PC-3 (cell line): Measurements from ENCODE around the gene ERBB4. TPM values are rescaled to one million over a fixed set of nuclear protein-coding genes. Genes with fewer than 3 reads are reported as not detected.

Experiments used
- ATAC-seq: fragments of 200-7000 bp; cut with Tn5 transposase; 2 replicates; pipeline ENCODE4 v1.9.1; 2020; ENCODE audit warnings: mild to moderate bottlenecking, moderate library complexity
- BruUV-seq: library from RNA; stranded (reverse); fragments of 400-500 nt; replicated peaks from 2 replicates; lab custom pipeline; 2021; lab: Mats Ljungman, UMichigan
- CTCF ChIA-PET: fragments of 300-600 bp; sonication (Branson Sonifier 250); formaldehyde crosslinking; loops from one replicate; lab custom pipeline; 2022; ENCODE audit warnings: antibody characterized with exemption; lab: Charles Lee
- POLR2A ChIA-PET: fragments of 300-600 bp; sonication (Branson Sonifier 250); formaldehyde crosslinking; loops from one replicate; lab custom pipeline; 2022; ENCODE audit warnings: antibody characterized with exemption; ENCODE audit not compliant: unreplicated experiment; lab: Charles Lee
- DNase-seq: peaks from one replicate; pipeline ENCODE4 v3.0.0-alpha.2; 2015
- H2AFZ ChIP-seq: fragments of 300-600 bp; sonication (generic); 2 replicates; pipeline ENCODE4 v1.6.0; 2016; ENCODE audit warnings: antibody characterized with exemption, low read length
- H3F3A ChIP-seq: fragments of 300-600 bp; sonication (generic); one replicate; pipeline ENCODE4 v1.6.0; 2017; ENCODE audit warnings: antibody characterized with exemption, low read length, control low read depth, mild to moderate bottlenecking; ENCODE audit not compliant: unreplicated experiment
- H3K27ac ChIP-seq: fragments of 300-600 bp; sonication (generic); 2 replicates; pipeline ENCODE4 v1.5.1; 2016; ENCODE audit warnings: mild to moderate bottlenecking, low read length
- H3K27me3 ChIP-seq: fragments of 300-600 bp; sonication (generic); 2 replicates; pipeline ENCODE4 v1.6.1; 2016; ENCODE audit warnings: low read length, mixed read lengths
- H3K36me3 ChIP-seq: fragments of 300-600 bp; sonication (generic); 2 replicates; pipeline ENCODE4 v1.6.1; 2016; ENCODE audit warnings: low read depth, mixed run types, low read length, mixed read lengths
- H3K4me1 ChIP-seq: fragments of 300-600 bp; sonication (generic); 2 replicates; pipeline ENCODE4 v1.5.1; 2016; ENCODE audit warnings: low read length; ENCODE audit not compliant: insufficient read depth
- H3K4me2 ChIP-seq: fragments of 300-600 bp; sonication (generic); 2 replicates; pipeline ENCODE4 v1.6.0; 2016; ENCODE audit warnings: low read length
- H3K4me3 ChIP-seq: fragments of 300-600 bp; sonication (generic); 2 replicates; pipeline ENCODE4 v1.5.1; 2016; ENCODE audit warnings: mild to moderate bottlenecking, low read length, mixed read lengths
- H3K79me2 ChIP-seq: fragments of 300-600 bp; sonication (generic); 2 replicates; pipeline ENCODE4 v1.6.1; 2017; ENCODE audit warnings: low read length, mixed read lengths
- H3K9ac ChIP-seq: fragments of 300-600 bp; sonication (generic); 2 replicates; pipeline ENCODE4 v1.6.0; 2016; ENCODE audit warnings: mild to moderate bottlenecking, low read length
- H3K9me2 ChIP-seq: fragments of 300-600 bp; sonication (generic); replicated peaks from 2 replicates; pipeline ENCODE4 v1.6.1; 2016; ENCODE audit warnings: mixed run types, low read length, mixed read lengths
- H3K9me3 ChIP-seq: fragments of 300-600 bp; sonication (generic); 2 replicates; pipeline ENCODE4 v1.6.1; 2016; ENCODE audit warnings: low read length, mixed read lengths
- H4K20me1 ChIP-seq: fragments of 300-600 bp; sonication (generic); 2 replicates; pipeline ENCODE4 v1.6.1; 2016; ENCODE audit warnings: low read length, mixed read lengths
- CTCF ChIP-seq: fragments of 300-600 bp; sonication (generic); conservative IDR thresholded peaks from 2 replicates; pipeline ENCODE4 v1.5.1; 2017; ENCODE audit warnings: antibody characterized with exemption, low read depth, mild to moderate bottlenecking, low read length
- EZH2 ChIP-seq: fragments of 300-600 bp; sonication (generic); IDR thresholded peaks from one replicate; pipeline ENCODE4 v1.6.1; 2017; ENCODE audit warnings: antibody characterized with exemption, mild to moderate bottlenecking, low read length; ENCODE audit not compliant: unreplicated experiment
- EZH2phosphoT487 ChIP-seq: fragments of 300-600 bp; sonication (generic); IDR thresholded peaks from 2 replicates; pipeline ENCODE4 v1.6.1; 2018; ENCODE audit warnings: mild to moderate bottlenecking, antibody characterized with exemption, low read length, borderline replicate concordance
- intact Hi-C: fragments of 100-400 bp; cut with micrococcal nuclease; formaldehyde crosslinking; loops from 2 replicates; pipeline ENCODE4 v1.9.0; 2023
- total RNA-seq: library from RNA; depleted of rRNA; stranded (reverse); fragments of >200 nt; gene quantifications from 2 replicates; pipeline ENCODE4 v1.2.3, GENCODE V29; 2014

ERBB4 gene
- total RNA-seq, 1 experiment from 2014 or later, result under 0.01 TPM

- H3K27me3 ChIP-seq, result no peaks in the 10 kb centered on the region
- intact Hi-C loops, result no loop called here
- H2AFZ ChIP-seq, result no peak overlapping the region
- no peak overlapping the region for H3K9ac ChIP-seq
- H3K4me1 ChIP-seq, result peaks cover 7% of the 10 kb centered on the region; the same call in 1 of the 2 replicates
- no peaks in the 10 kb centered on the region for H3K9me3 ChIP-seq
- H3K79me2 ChIP-seq, result no peaks in the 10 kb centered on the region
- TF ChIP-seq CTCF, result no peak
- TF ChIP-seq EZH2, result no peak
- no peak for TF ChIP-seq EZH2phosphoT487
- H3K36me3 ChIP-seq, result no peaks in the 10 kb centered on the region
- ChIA-PET POLR2A (no interaction called here), CTCF (no interaction called here)
- no peak overlapping the region for H3K4me2 ChIP-seq
- H3F3A ChIP-seq, result no peaks in the 10 kb centered on the region
- H3K4me3 ChIP-seq, result no peak overlapping the region
- no peaks in the 10 kb centered on the region for H3K9me2 ChIP-seq
- DNase-seq (no peak), ATAC-seq (no peak)
- H3K27ac ChIP-seq, result no peak overlapping the region
- no peaks in the 10 kb centered on the region for H4K20me1 ChIP-seq
- no TSS peak for BruUV-seq
Observed at GRCh38 chr2:211390536-211391188, 1147.9 kb downstream of the ERBB4 start.

- Histone ChIP-seq H3K79me2 (no peaks in the 10 kb centered on the region), H4K20me1 (no peaks in the 10 kb centered on the region), H3K4me2 (no peak overlapping the region), H3K9ac (no peak overlapping the region), H3K4me3 (no peak overlapping the region), H3K27ac (no peak overlapping the region), H3K36me3 (no peaks in the 10 kb centered on the region), H3K9me3 (no peaks in the 10 kb centered on the region), H3K27me3 (no peaks in the 10 kb centered on the region), H3F3A (no peaks in the 10 kb centered on the region), H3K4me1 (no peaks in the 10 kb centered on the region), H2AFZ (no peak overlapping the region), H3K9me2 (no peaks in the 10 kb centered on the region)
- ChIA-PET POLR2A (no interaction called here), CTCF (no interaction called here)
- intact Hi-C loops, result no loop called here
- TF ChIP-seq EZH2, result no peak
- no peak for TF ChIP-seq EZH2phosphoT487
- TF ChIP-seq CTCF, result no peak
- BruUV-seq, result no TSS peak
- no peak for ATAC-seq
- no peak for DNase-seq
Observed at GRCh38 chr2:211387734-211388133, 1150.9 kb downstream of the ERBB4 start.

GRCh38 chr2:211380041-211380440, 1158.6 kb downstream of the ERBB4 start:
- no peak for ATAC-seq
- Histone ChIP-seq H3K9me3 (no peaks in the 10 kb centered on the region), H3K4me1 (no peaks in the 10 kb centered on the region), H2AFZ (no peak overlapping the region), H3F3A (no peaks in the 10 kb centered on the region), H3K4me2 (no peak overlapping the region), H3K27ac (no peak overlapping the region), H3K27me3 (peaks cover 17% of the 10 kb centered on the region; the same call in 1 of the 2 replicates), H3K9me2 (no peaks in the 10 kb centered on the region), H3K4me3 (no peak overlapping the region), H4K20me1 (no peaks in the 10 kb centered on the region), H3K79me2 (no peaks in the 10 kb centered on the region), H3K9ac (no peak overlapping the region), H3K36me3 (no peaks in the 10 kb centered on the region)
- TF ChIP-seq EZH2phosphoT487 (no peak), CTCF (no peak), EZH2 (no peak)
- no TSS peak for BruUV-seq
- ChIA-PET CTCF (no interaction called here), POLR2A (no interaction called here)
- no peak for DNase-seq
- intact Hi-C loops, result no loop called here
